BJ (cell line): ENCODE measurements around the gene PGLYRP3. TPM values are rescaled to one million over a fixed set of nuclear protein-coding genes. Genes with fewer than 3 reads are reported as not detected.
"Not testable (repeated sequence)": the region's sequence is repeated elsewhere in the genome, so short reads cannot be mapped to it uniquely, and the experiment has no call there.

Experiments
- CTCF ChIA-PET: fragments of 350-600 bp; formaldehyde crosslinking; extraction: SDS; loops from one replicate; lab custom pipeline; 2021; ENCODE audit warnings: antibody characterized with exemption, inconsistent platforms; lab: Yijun Ruan, JAX
- POLR2A ChIA-PET: fragments of 300-600 bp; sonication (Branson Sonifier 250); formaldehyde crosslinking; extraction: SDS; loops from one replicate; lab custom pipeline; 2021; ENCODE audit warnings: antibody characterized with exemption; lab: Charles Lee
- DNase-seq: peaks from one replicate; pipeline ENCODE4 v3.0.0-alpha.2; 2011; ENCODE audit warnings: low read depth
- H3K27me3 ChIP-seq: 2 replicates; pipeline ENCODE4 v1.6.0; 2011; ENCODE audit warnings: low read length; ENCODE audit not compliant: control insufficient read depth, insufficient read depth
- H3K36me3 ChIP-seq: 2 replicates; pipeline ENCODE4 v1.5.1; 2011; ENCODE audit warnings: low read length; ENCODE audit not compliant: control insufficient read depth, insufficient read depth
- H3K4me3 ChIP-seq: 2 replicates; pipeline ENCODE4 v1.5.1; 2011; ENCODE audit warnings: low read depth, mild to moderate bottlenecking, control low read depth, low read length
- polyA plus RNA-seq: library from polyadenylated mRNA; depleted of rRNA; stranded (reverse); fragments of >200 nt; gene quantifications from 2 replicates; pipeline ENCODE4 v1.2.3, GENCODE V29; 2011
- TF ChIP-seq, protein P1 (sequence below): IDR thresholded peaks from 2 replicates; pipeline ENCODE4 v1.5.1; 2011; ENCODE audit warnings: low read depth, mild to moderate bottlenecking, control low read depth, inconsistent platforms, low read length, moderate library complexity; ENCODE audit not compliant: insufficient read depth

PGLYRP3 gene
- polyA plus RNA-seq, 1 experiment, result not detected

DNA sequence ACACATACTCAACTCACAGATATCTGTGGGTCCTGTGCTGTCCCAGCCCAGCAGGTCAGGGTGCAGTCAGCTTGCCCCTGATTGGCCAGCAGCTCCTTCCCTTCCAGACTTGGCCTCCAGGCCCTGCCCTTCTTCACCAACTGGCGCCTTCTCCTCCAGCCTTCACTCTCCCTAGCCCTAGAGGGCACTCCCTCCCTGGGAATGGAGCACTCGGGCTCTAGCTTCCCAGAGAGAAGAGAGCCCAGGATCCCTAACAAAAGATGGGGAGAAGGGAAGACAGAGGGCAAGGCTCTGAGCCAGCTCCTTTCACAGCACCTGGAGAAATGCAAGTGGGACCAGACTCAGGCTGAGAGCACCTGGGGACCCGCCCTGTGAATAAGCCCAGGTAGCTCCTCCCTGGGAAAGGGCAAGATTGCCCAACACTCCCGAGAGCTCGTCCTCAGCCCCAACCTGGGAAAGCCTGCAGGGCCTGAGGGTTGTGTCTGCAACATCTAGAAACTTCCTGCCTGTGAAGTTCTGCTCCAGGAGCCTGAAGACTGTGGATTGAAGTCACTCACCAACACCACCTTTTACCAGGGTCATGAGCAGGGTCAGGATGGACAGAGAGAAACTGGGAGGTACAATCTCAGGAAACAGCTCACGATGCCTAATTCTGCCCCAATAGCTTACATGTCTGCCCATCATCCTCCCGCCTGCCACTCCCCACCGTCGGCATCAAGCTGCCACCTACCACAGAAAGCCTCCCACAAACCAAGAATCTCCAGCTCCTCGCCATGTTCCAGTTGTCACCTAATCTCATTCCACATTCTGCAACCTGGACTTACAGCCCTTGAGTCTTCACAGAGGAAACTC lies 36.0 kb upstream of the PGLYRP3 start, which contains the start of gene PGLYRP4:
Gene PGLYRP4, minus strand, starts transcription at position 331 of the 852 bp plus-strand sequence. CDS start 909 bp downstream, outside the sequence.
- TF ChIP-seq, protein P1, sequence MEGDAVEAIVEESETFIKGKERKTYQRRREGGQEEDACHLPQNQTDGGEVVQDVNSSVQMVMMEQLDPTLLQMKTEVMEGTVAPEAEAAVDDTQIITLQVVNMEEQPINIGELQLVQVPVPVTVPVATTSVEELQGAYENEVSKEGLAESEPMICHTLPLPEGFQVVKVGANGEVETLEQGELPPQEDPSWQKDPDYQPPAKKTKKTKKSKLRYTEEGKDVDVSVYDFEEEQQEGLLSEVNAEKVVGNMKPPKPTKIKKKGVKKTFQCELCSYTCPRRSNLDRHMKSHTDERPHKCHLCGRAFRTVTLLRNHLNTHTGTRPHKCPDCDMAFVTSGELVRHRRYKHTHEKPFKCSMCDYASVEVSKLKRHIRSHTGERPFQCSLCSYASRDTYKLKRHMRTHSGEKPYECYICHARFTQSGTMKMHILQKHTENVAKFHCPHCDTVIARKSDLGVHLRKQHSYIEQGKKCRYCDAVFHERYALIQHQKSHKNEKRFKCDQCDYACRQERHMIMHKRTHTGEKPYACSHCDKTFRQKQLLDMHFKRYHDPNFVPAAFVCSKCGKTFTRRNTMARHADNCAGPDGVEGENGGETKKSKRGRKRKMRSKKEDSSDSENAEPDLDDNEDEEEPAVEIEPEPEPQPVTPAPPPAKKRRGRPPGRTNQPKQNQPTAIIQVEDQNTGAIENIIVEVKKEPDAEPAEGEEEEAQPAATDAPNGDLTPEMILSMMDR, result no peak
- Histone ChIP-seq H3K36me3 (no peaks in the 10 kb centered on the region), H3K27me3 (peaks cover 7% of the 10 kb centered on the region; the same call in 1 of the 2 replicates), H3K4me3 (no peak within 1 kb of the TSS)
- CTCF ChIA-PET, result interaction anchor here (0.5 to 17.9 kb wide), 6 partner anchors 11 to 1198 kb away, joined by 3 to 404 read pairs (median 4); no protein-coding TSS in a partner anchor
- POLR2A ChIA-PET, result no interaction called here
- DNase-seq, result no peak

DNA sequence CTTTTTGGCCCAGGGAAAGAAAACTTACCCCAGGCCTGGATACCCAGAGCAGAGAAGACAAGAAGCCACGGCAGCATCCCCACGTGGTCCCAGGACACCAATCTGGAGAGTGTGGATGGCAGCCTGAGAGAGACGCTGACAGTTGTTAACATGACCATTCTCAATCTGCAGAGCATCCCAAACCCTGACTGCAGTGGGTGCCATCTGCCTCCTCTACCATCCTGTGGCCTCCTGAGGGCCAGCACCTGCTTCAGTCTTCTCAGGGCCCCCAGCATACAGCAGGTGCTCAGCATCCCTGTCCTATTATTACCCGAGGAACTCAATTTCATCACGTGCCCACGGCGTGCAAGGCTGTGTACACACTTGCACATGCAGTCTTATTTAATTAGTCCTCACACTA lies 35.1 kb upstream of the PGLYRP3 start:
- Histone ChIP-seq H3K36me3 (no peaks in the 10 kb centered on the region), H3K27me3 (peaks cover 6% of the 10 kb centered on the region; the same call in 1 of the 2 replicates), H3K4me3 (no peak overlapping the region)
- ChIA-PET POLR2A (no interaction called here), CTCF (interaction anchor here (0.6 to 17.9 kb wide), 3 partner anchors 138 to 1199 kb away, joined by 3 to 404 read pairs (median 3); no protein-coding TSS in a partner anchor)
- no peak for DNase-seq
- TF ChIP-seq, protein P1, result no peak

DNA sequence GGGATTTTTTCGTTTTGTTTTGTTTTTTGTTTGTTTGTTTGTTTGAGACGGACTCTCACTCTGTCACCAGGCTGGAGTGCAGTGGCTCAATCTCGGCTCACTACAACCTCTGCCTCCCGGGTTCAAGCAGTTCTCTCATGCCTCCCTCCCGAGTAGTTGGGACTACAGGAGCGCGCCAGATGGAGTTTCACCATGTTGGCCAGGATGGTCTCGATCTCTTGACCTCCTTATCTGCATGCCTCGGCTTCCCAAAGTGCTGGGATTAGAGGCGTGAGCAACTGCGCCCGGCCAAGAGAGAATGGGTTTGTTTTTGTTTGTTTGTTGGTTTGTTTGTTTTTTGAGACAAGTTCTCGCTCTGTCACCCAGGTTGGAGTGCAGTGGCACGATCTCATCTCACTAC lies 34.3 kb upstream of the PGLYRP3 start:
- H3K4me3 ChIP-seq, H3K27me3 ChIP-seq, DNase-seq, H3K36me3 ChIP-seq, POLR2A ChIA-PET: not testable (repeated sequence)
- CTCF ChIA-PET, result interaction anchor here (17.9 kb wide), 1 partner anchor 149 kb away, joined by 404 read pairs; no protein-coding TSS in a partner anchor

DNA sequence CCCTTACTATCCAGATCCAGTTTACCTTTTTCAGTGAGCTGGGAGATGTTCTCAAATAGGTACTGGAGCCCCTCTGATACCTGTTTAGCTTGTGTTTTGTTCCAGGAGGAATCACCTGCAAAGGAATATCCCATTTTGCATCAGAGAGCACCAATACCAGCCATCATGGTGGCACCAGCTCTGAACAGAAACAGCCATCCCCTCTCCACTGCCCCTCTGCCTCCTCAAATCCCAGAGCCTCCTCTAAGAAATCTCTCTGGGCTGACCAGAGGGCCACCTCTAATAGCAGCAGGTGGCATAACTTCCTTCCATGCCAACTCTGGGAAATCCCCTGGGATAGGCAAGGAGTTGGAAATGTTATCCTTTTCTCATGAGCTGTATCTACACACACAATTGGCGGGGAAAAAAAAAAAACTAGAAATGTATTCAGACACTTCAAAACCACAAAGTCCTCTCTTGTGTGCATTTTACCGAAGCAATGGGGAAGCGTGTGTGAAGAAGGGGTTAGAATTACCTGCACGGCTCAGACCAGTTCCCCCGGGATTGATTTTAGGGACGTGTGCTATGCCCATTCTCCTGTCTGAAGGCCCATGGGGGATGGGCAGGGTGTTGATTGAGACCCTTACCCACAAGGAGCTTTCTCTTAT lies 33.4 kb upstream of the PGLYRP3 start:
- TF ChIP-seq, protein P1, result no peak
- peaks cover 5% of the 10 kb centered on the region; the same call in 1 of the 2 replicates for H3K27me3 ChIP-seq
- ChIA-PET POLR2A (no interaction called here), CTCF (interaction anchor here (0.7 to 17.9 kb wide), 3 partner anchors 9 to 150 kb away, joined by 3 to 404 read pairs (median 3); no protein-coding TSS in a partner anchor)
- no peaks in the 10 kb centered on the region for H3K36me3 ChIP-seq
- DNase-seq, result no peak
- H3K4me3 ChIP-seq, result no peak overlapping the region

DNA sequence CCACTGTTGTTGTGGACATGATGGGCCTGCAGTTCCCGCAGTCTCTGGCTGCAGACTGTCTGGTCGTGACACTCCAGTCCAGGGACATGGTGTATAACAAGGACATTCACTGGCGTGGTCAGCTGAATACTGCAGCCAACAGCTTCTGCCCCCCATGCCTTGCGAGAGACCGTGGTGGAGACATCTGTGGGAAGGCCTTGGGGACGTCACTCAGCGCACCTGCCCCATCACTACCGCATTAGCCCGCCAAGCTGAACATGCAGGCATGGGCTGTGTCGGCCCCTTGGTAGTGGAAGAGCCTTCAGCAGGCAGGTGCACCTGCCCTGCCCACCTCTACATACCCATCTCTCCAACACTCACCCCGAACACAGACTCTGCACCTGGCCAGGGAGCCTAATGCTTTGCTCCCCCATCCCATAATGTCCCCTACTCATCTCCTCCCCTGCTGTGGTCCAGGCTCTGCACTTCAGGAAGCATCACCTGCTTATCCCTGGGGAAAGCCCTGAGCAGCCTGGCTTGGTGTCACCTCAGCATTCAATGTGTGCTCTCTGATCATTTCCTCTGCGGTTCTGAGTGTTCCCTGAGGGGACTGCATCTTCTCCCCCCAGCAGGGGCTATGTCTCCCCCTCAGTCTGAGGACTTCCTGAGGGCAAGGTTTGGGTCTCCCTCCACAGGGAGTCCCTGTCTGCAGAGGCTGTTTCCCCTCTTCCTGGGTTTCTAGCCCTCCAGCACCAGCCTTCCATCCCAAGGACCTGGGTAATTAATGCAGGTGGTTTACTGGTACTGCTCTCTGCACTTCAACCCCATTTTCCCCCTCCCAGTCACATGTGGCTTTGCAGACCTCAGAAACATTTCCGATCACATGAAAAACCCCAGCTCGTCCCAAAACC lies 32.7 kb upstream of the PGLYRP3 start:
- DNase-seq, result no peak
- ChIA-PET POLR2A (no interaction called here), CTCF (interaction anchor here (0.7 to 1.3 kb wide), 3 partner anchors 10 to 149 kb away, joined by 3 to 11 read pairs (median 3); no protein-coding TSS in a partner anchor)
- Histone ChIP-seq H3K4me3 (no peak overlapping the region), H3K36me3 (no peaks in the 10 kb centered on the region), H3K27me3 (peaks cover 3% of the 10 kb centered on the region; the same call in 1 of the 2 replicates)
- TF ChIP-seq, protein P1, result no peak
